DOHH2 (cell line): ENCODE measurements around the gene TMEM161A.
"Not testable (repeated sequence)": the region's sequence is repeated elsewhere in the genome, so short reads cannot be mapped to it uniquely, and the experiment has no call there.

ENCODE experiments used
- H3F3A ChIP-seq: fragments of 200-600 bp; sonication (generic), shearing (Covaris generic); 2 replicates; pipeline ENCODE4 v1.6.0; 2016; ENCODE audit warnings: antibody characterized with exemption, mild to moderate bottlenecking; ENCODE audit not compliant: control insufficient read depth, insufficient read depth
- H3K27ac ChIP-seq: fragments of 200-600 bp; sonication (generic); 2 replicates; pipeline ENCODE4 v1.5.1; 2014; ENCODE audit warnings: low read depth, mild to moderate bottlenecking, low read length, moderate library complexity
- H3K27me3 ChIP-seq: fragments of 200-600 bp; sonication (generic); 2 replicates; pipeline ENCODE4 v1.6.1; 2014; ENCODE audit warnings: mild to moderate bottlenecking, low read length, mixed read lengths; ENCODE audit not compliant: control insufficient read depth
- H3K36me3 ChIP-seq: fragments of 200-600 bp; sonication (generic); 2 replicates; pipeline ENCODE4 v1.6.1; 2014; ENCODE audit warnings: mild to moderate bottlenecking, low read length, moderate library complexity, mixed read lengths; ENCODE audit not compliant: control insufficient read depth
- H3K4me1 ChIP-seq: fragments of 200-600 bp; sonication (generic); 2 replicates; pipeline ENCODE4 v1.6.1; 2014; ENCODE audit warnings: mild to moderate bottlenecking, low read length, mixed read lengths; ENCODE audit not compliant: control insufficient read depth
- H3K4me2 ChIP-seq: fragments of 200-600 bp; sonication (generic); 2 replicates; pipeline ENCODE4 v1.6.0; 2014; ENCODE audit warnings: mild to moderate bottlenecking, low read length, moderate library complexity
- H3K4me3 ChIP-seq: fragments of 200-600 bp; sonication (generic); 2 replicates; pipeline ENCODE4 v1.5.1; 2014; ENCODE audit warnings: mild to moderate bottlenecking, low read length, mixed read lengths
- H3K79me2 ChIP-seq: fragments of 200-600 bp; sonication (generic); 2 replicates; pipeline ENCODE4 v1.6.1; 2014; ENCODE audit warnings: mild to moderate bottlenecking, low read length, mixed read lengths; ENCODE audit not compliant: control insufficient read depth
- H3K9me2 ChIP-seq: fragments of 200-600 bp; sonication (generic); replicated peaks from 2 replicates; pipeline ENCODE4 v1.6.1; 2014; ENCODE audit warnings: mild to moderate bottlenecking, low read length, mixed read lengths; ENCODE audit not compliant: control insufficient read depth
- H3K9me3 ChIP-seq: fragments of 200-600 bp; sonication (generic); 2 replicates; pipeline ENCODE4 v1.6.1; 2014; ENCODE audit warnings: antibody characterized with exemption, low read length, mixed read lengths; ENCODE audit not compliant: control insufficient read depth, insufficient read depth
- H4K20me1 ChIP-seq: fragments of 200-600 bp; sonication (generic); 2 replicates; pipeline ENCODE4 v1.6.0; 2014; ENCODE audit warnings: low read depth, mild to moderate bottlenecking, antibody characterized with exemption, low read length, moderate library complexity; ENCODE audit not compliant: control insufficient read depth, insufficient read depth
- EZH2phosphoT487 ChIP-seq: fragments of 200-600 bp; sonication (generic); IDR thresholded peaks from 2 replicates; pipeline ENCODE4 v1.6.1; 2017; ENCODE audit warnings: borderline replicate concordance, mild to moderate bottlenecking, antibody characterized with exemption, low read length, moderate library complexity, mixed read lengths
- TF ChIP-seq, protein P1 (sequence below): fragments of 200-600 bp; sonication (generic); IDR thresholded peaks from one replicate; pipeline ENCODE4 v1.5.1; 2014; ENCODE audit warnings: antibody characterized with exemption, mild to moderate bottlenecking, low read depth, low read length; ENCODE audit not compliant: poor library complexity, severe bottlenecking

Gene TMEM161A

DNA sequence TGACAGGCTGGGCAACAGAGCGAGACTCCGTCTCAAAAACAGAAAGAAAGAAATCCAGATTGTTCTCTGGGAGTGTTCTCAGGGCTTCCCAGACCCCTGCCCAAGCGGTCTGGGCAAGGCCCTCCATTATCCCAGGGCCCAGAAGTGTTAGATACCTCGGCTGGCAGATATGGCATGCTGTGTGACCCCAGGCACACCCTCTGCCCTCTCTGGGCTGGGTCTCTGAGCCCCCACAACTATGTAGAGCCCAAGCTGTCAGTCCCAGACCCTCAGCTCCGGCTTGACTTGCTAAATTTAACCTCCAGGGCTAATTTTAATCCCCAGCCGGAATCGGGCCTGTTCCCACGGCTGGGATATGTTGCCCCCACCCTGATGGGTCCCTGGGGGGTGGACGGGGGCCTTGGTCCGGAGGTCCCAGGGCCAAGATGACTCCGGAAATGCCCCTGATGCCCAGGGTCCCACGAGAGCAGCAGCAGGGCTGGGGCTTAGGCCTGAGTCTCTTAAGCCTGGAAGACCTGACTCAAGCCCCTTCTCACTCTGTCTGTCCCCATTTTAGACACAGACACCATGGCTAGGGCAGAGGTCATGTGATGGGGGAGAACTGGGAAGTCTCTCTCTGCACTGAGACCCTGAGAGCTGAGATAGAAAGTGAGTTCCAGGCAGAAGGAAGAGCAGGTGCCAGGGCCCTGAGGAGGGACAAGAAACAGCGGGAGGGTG lies 14.5 kb upstream of the TMEM161A start:
- no peaks in the 10 kb centered on the region for H3K9me2 ChIP-seq
- peaks cover 55% of the 10 kb centered on the region for H3F3A ChIP-seq
- H4K20me1 ChIP-seq, result peaks cover 6% of the 10 kb centered on the region; the same call in 1 of the 2 replicates
- H3K27me3 ChIP-seq, result no peaks in the 10 kb centered on the region
- H3K4me1 ChIP-seq, result peaks cover 84% of the 10 kb centered on the region
- peaks cover 64% of the 10 kb centered on the region for H3K79me2 ChIP-seq
- no peak overlapping the region for H3K4me3 ChIP-seq
- H3K4me2 ChIP-seq, result peak overlapping the region; percentile 29
- TF ChIP-seq, protein P1, sequence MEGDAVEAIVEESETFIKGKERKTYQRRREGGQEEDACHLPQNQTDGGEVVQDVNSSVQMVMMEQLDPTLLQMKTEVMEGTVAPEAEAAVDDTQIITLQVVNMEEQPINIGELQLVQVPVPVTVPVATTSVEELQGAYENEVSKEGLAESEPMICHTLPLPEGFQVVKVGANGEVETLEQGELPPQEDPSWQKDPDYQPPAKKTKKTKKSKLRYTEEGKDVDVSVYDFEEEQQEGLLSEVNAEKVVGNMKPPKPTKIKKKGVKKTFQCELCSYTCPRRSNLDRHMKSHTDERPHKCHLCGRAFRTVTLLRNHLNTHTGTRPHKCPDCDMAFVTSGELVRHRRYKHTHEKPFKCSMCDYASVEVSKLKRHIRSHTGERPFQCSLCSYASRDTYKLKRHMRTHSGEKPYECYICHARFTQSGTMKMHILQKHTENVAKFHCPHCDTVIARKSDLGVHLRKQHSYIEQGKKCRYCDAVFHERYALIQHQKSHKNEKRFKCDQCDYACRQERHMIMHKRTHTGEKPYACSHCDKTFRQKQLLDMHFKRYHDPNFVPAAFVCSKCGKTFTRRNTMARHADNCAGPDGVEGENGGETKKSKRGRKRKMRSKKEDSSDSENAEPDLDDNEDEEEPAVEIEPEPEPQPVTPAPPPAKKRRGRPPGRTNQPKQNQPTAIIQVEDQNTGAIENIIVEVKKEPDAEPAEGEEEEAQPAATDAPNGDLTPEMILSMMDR, result no peak
- TF ChIP-seq EZH2phosphoT487, result no peak
- no peaks in the 10 kb centered on the region for H3K9me3 ChIP-seq
- H3K27ac ChIP-seq, result peak overlapping the region; percentile 97
- H3K36me3 ChIP-seq, result peaks cover 82% of the 10 kb centered on the region

DNA sequence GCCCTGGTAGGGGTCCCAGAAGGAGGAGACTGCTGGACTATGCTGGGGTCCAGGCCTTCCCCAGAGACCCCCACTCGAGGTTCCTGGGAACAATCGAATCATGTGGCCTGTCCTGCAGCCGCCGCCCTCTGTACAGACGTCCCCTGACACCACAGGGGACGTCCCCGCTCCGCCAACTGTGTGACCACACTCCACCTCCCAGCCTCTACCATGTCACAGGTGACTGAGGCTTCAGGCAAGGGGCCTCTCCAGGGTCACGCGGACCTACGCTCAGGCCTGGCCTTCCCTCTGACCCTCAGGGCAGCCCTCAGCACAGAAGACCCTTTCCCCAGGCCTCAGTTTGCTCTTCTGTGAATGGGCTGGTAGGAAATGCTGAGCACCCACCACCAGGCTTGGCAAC lies 13.1 kb upstream of the TMEM161A start:
- Histone ChIP-seq H3K4me3 (no peak overlapping the region), H3K9me3 (no peaks in the 10 kb centered on the region), H3F3A (peaks cover 47% of the 10 kb centered on the region), H4K20me1 (peaks cover 6% of the 10 kb centered on the region; the same call in 1 of the 2 replicates), H3K4me1 (peaks cover 83% of the 10 kb centered on the region), H3K9me2 (no peaks in the 10 kb centered on the region), H3K79me2 (peaks cover 50% of the 10 kb centered on the region), H3K27me3 (no peaks in the 10 kb centered on the region), H3K27ac (peak overlapping the region; percentile 0; the same call in 1 of the 2 replicates), H3K36me3 (peaks cover 80% of the 10 kb centered on the region), H3K4me2 (no peak overlapping the region)
- no peak for TF ChIP-seq EZH2phosphoT487
- TF ChIP-seq, protein P1, result no peak

DNA sequence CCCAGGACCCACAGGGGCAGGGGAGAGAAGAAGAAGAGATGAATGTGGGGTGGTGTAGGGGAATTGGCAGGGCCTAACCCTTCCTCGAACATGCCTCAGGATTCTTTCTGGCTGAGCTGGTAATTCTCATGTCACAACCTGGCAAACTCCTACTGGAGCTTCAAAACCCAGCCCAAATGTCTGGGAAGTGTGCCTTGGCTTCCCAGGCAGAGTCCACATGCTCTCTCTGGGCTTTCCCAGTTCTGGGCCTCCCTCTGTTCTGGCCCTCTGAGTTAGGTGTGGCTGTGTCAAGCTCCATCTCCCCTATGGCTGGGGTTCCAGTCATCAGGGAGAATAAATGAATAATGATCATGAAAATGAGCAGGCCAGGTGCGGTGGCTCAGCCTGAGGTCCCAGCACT lies 11.2 kb upstream of the TMEM161A start:
- H3K4me2 ChIP-seq, result no peak overlapping the region
- peaks cover 84% of the 10 kb centered on the region for H3K4me1 ChIP-seq
- H3K9me2 ChIP-seq, result no peaks in the 10 kb centered on the region
- no peaks in the 10 kb centered on the region for H3K27me3 ChIP-seq
- no peaks in the 10 kb centered on the region for H3K9me3 ChIP-seq
- H3K36me3 ChIP-seq, result peaks cover 82% of the 10 kb centered on the region
- TF ChIP-seq EZH2phosphoT487, result no peak
- TF ChIP-seq, protein P1, result no peak
- peaks cover 36% of the 10 kb centered on the region for H3K79me2 ChIP-seq
- no peak overlapping the region for H3K4me3 ChIP-seq
- H4K20me1 ChIP-seq, result peaks cover 6% of the 10 kb centered on the region; the same call in 1 of the 2 replicates
- peaks cover 49% of the 10 kb centered on the region for H3F3A ChIP-seq
- H3K27ac ChIP-seq, result 0 out of 2 replicates have a peak overlapping the region, but pooled peaks have one; percentile 6

DNA sequence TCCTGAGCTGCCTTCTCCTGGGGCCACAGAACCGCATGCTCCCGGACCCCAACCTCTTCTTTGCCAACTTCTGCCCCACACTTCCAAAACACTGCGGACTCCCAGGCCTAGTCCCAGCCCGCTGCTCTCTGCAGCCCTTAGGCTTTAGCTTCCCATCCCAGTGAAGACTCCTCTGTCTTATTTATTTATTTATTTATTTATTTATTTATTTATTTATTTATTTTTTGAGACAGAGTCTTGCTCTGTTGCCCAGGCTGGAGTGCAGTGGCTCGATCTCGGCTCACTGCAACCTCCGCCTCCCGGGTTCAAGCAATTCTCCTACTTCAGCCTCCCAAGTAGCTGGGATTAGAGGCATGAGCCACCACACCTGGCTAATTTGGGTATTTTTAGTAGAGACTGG lies 10.2 kb upstream of the TMEM161A start:
- Histone ChIP-seq H3K79me2 (peaks cover 27% of the 10 kb centered on the region), H3F3A (peaks cover 53% of the 10 kb centered on the region), H3K36me3 (peaks cover 77% of the 10 kb centered on the region), H3K4me1 (peaks cover 84% of the 10 kb centered on the region)
- H3K9me3 ChIP-seq, H3K27ac ChIP-seq, H3K9me2 ChIP-seq, H3K4me3 ChIP-seq, H4K20me1 ChIP-seq, H3K4me2 ChIP-seq, H3K27me3 ChIP-seq: not testable (repeated sequence)
